CD4-positive, alpha-beta T cell treated with Interleukin-15 for 1 hour (primary cell): ENCODE measurements around the gene SMYD3.

Experiments
- DNase-seq: peaks from one replicate; pipeline ENCODE4 v3.0.0-alpha.2; 2020

Gene SMYD3

DNA sequence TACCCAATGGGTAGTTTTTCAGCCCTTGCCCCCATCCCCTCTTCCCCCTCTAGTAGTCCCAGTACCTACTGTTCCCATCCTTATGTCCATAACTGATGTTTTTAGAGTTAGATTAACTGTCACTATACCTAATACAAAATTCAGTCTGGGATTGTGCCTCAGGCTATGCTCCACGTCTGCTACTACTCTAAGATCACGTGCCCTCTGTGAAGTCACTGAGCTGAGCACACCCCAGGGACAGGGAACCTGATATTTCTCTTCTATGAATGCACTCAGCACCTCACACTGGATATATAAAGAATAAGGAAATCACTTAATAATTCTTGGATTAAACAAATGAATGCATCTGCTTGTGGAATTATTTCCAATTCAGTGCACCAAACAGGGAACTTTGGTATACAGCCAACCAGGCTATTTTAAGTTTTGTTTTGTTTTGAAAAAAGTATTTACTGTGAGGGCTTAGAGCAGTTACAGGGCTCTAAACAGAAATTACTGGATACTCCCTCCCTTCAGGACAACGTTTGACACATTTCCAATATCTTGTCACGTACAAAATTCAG is 307.9 kb downstream of the SMYD3 start:
- DNase-seq = no peak

DNA sequence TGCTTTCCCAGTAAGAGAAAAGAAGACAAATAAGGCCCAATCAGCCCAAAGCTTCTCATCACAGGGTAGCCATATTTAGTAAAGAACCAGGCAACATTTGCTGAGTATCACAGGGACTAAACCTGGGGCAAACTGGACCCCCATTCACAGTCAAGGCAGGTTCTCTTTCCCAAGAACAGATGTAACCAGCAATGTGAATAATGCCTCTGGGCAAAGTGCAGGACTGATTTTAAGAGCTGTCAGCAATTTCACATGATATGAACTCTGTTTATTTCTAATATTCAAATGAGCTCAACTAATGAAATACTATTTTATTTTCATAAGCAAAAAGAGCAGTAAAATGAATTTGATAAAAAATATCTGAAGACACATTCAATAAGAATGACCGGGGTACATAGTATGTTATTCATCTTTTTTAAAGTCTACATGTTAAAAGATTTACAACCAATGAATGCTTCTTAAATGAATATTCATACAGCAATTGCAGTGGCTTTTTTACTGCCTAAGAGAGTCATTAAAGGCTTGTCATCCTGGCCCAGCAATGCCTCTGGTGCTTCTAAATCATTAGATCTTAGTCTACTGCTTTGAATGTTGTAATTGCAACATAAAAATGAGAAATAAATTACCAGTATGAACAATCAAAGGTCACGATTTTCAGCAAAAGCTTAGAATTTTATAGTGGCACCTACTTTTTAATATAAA is 308.8 kb downstream of the SMYD3 start:
- DNase-seq = no peak

- DNase-seq = no peak
These were observed 310.0 kb downstream of the SMYD3 start for GRCh38 chr1:246197076-246197475.

GRCh38 chr1:246195296-246195695 is 311.8 kb downstream of the SMYD3 start:
- DNase-seq = no peak

DNA sequence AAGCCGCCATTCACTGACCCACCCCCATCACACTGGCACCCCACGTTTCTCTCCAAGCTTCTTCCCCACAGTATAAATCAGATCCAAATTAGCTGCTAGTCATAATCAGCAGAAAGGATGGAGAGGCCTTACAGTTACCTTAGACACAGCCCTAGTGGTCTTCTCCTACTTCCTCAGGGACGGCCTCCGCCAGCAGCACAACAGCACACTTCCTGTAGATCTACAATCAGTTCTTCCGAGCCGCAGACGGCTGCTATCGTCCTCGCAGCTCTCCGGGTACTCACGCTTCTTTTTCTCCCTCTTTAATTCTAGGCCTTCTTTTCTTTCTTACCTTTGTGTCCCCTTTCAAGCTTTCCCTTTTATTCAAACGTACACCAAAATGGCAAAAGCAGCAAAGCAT is 313.5 kb downstream of the SMYD3 start:
- DNase-seq = no peak

- DNase-seq = no peak
These were observed 318.0 kb downstream of the SMYD3 start for GRCh38 chr1:246189126-246189525.

DNA sequence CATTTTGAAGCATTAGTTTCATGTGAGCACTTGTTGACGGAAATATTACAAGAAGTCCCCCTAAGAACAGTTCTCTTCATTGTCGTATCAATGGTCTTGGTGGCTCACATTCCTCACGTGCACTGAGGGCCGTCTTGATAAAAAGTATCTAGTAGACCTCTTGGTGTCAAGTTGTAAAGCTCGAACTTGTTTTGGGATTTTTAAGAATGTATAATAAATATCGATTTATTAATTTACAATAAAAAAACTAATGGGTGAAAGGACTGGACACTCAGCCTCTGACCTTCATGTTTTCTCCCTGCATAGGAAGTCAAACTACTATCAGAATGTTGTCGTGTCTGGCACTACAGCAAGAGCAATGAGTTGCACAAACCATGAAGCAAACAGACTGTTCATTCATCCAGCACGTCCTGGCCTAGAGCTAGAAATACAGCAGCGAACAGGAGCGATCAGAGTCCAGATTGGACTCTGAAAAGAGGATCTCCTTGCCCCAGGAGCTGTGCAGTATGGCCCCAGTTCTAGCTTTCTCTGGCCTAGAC is 319.2 kb downstream of the SMYD3 start:
- no peak for DNase-seq

- DNase-seq = no peak
These were observed 322.6 kb downstream of the SMYD3 start for GRCh38 chr1:246184503-246184902.

DNA sequence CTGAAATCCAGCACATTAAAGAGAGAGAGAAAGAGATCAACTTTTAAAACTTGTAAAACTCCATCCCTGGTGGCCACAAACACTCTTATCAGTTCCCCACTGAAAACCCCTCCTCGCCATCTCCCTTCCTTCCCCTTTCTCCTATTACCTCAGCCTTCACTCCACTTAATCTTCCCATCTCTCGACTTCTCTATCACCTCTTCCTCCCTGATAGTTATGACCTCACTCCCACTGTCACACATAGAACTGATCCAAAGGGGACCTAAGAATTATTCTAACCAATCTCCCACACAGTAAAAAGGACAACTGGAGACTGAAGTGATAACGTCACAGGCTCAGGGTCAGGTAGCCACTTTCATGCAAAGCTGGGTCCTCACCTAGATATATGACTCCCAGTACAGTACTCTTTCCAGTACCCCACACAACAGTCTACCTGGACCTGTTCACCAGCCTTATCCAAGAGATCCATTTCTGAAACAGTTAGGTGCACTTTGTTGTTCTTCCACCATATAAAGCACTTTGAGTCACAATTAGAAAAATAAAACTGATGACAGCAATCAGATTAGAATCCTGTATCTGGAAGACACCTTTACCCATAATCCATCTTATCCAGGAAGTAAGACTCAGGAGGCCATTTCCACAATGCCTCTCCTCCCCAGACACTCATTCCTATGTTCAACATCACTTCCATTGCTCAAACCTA is 324.8 kb downstream of the SMYD3 start:
- DNase-seq = no peak

GRCh38 chr1:246181241-246181640 is 325.8 kb downstream of the SMYD3 start:
- DNase-seq = no peak

- DNase-seq = no peak
These were observed 327.7 kb downstream of the SMYD3 start for GRCh38 chr1:246179401-246179800.

DNA sequence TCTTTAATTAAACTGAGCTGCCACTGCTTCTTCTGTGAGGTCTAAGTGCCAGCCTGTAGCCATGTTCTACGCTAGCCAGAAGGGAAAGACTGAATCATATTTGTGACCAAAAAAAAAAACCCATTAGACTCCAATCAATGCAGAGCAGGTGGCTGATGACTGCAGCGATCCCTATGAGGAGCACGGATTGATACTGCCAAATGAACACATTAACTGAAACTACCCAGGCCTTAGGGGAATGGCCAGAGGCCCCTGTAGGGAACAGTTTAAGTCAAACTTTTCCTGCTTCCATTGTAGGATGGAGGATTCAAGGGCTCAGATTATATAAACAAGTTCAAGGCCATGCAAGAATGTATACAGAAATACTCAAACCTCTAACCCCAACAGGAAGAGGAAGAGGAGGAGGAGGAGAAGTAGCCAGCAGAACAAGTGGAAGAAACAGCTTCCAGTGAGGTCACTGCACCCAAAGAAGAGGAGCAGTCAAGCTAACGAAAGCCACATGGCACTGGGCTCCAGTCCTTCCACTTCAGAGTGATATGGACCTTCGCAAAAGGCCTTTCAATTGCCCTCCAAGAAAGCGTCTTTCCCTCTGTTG is 328.3 kb downstream of the SMYD3 start:
- DNase-seq = no peak

DNA sequence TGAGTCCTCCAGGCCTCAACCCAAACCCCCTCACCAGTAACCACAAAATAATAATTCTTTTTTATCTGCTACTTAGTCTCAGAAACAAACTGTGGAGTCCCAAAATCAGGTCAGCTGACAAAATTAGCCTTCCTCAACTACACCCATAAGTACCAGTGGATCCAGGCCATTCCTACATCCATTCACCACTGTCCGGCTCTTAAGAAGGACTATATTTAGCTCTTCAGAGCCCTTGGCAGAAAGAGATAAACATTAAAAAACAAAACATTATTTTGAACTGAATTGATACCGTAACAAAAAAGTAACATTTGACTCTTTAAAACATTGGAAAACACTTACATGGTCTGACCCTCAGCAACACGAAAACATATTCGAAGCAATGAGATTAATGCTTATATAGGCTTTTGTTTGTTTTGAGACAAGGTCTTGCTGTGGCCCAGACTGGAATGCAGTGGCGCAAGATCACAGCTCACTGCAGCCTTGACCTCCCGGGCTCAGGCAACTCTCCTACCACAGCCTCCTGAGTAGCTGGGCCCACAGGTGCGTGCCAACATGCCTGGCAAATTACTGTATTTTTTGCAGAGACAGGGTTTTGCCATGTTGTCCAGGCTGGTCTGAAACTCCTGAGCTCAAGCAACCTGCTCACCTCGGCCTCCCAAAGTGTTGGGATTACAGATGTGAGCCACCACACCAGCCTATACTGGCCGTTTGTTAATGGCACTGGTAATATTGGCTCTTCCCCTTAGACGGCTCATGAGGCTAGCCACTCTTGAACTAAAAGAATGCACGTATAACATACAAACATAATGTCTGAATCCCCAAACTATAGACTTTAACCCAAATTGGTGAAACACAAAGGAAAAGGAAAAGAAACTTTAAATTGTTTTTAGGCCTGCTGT is 330.7 kb downstream of the SMYD3 start:
- no peak for DNase-seq

- no peak for DNase-seq
These were observed 336.4 kb downstream of the SMYD3 start for GRCh38 chr1:246170574-246171261.

GRCh38 chr1:246169486-246169885 is 337.6 kb downstream of the SMYD3 start:
- DNase-seq = no peak

DNA sequence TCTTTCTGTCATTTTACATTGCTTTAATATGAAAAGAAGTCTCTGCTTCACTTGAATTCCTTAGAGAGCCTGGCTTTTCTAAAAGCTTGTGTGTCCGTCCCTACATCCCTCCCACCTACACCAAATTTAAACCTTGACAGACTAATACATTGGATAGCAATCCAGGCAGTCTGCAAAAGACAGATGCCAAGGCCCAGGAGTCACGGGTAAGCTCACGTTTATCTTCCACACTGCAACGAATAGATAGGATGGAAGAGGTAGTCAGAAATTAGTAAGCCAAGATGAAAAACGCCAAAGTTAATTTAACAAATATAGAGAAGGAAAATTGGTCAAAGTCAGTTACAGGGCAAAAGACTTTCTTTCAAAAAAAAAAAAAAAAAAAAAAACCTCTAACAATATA is 338.1 kb downstream of the SMYD3 start:
- no peak for DNase-seq

GRCh38 chr1:246166841-246167240 is 340.2 kb downstream of the SMYD3 start:
- DNase-seq = no peak

DNA sequence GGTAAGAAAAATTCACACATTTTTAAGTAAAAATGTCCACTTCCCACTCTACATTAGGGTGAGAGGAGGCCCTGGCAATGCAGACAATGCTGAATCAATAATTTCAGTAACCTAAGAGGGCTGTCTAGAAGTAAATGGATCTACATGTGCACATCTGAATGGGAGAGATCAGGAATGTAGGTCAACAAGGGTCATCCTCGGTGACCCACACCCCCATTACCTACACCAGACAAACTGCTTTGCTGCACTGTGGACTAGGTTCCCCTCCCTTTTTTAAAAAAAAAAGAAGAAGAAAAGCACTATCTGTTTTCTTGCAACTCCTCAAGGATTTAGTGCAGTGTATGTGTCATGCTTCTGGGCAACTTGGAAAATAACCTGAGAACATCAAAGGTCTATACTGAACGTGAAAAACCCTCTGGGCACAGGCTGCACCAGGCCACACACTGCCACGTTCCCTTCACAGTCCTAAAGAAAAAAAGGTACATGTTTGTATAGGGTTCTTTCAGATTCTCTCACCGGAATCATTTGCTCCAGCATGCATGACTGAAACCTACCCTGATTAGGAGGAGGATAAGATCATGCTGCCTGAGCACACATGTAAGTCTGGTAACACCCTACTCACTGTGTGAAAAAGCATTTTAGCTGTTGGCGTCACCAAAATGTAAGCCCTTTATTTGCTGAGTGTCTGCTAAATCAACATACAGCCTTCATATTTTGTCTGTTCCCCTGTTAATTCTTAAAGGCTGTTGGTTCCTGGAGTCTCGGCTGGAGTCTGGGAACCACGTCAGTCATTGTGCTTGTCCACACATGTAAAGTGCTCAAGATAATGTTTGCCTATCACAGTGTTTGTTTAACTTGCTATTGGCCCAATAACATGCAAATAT is 341.0 kb downstream of the SMYD3 start:
- DNase-seq = no peak

DNA sequence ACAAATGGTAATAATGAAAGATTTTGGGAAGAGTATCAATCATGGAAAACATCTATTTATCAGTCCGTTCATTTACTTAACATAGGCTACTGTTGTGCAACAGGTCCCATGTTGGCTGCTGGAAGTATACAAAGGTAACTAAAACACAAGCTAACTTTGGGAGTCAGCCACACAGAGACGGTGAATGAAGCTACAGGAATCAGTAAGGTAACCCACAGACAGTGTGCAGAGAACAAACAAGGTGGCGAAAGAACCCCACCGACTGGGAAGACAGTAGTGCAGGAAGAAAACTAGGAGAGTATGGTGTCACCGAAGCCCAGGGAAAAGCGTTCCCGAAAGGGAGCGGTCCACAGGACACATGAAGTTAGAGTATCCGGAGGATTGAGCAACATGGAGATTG is 342.3 kb downstream of the SMYD3 start:
- no peak for DNase-seq

- DNase-seq = no peak
These were observed 344.5 kb downstream of the SMYD3 start for GRCh38 chr1:246162560-246162959.

- DNase-seq = no peak
These were observed 345.5 kb downstream of the SMYD3 start for GRCh38 chr1:246161626-246162025.
